ENCODE measurements around the gene GPATCH1. TPM values are rescaled to one million over a fixed set of nuclear protein-coding genes. Genes with fewer than 3 reads are reported as not detected.
A peak's percentile ranks its signal among the peaks of the same experiment; 100 is the strongest.

Gene GPATCH1
- total and polyA plus RNA-seq, 2 of the 13 experiments (the other 11 are each of a cell fraction or from before 2014, with no cell fraction given) = 6.8 to 6.9 TPM

DNA sequence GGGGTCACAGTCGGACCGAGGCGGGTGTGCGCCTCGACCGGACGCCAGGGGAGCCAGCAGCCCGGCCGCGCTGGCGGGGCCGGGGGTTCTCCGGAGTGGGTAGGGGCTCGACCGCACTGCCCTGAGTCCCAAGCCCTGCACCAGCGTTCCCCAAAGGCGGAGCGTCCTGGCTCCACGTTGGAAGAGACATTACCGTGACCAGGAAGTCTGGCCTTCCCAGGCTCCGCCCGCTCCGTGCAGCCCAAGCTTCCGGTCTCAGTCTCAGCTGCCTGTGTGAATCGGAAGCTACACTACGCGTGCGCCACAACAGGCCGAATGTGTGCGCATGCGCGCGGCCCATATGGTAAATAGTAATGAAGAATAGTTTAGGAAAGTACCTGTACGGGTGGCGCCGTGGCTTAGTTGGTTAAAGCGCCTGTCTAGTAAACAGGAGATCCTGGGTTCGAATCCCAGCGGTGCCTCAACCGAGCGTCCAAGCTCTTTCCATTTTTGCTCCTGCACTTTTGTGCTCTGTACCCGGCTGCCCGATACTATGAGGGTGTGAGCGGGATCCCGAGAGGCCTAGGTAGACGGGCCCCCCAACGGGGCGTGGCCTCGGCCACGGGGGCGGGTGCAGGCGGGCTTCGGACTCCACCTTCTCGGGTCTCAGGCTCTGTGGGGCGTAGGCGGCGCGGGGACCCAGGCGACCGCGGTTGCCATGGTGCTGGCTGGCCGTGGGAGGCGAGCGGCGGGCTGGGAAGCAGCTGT, 95.9 kb downstream of the GPATCH1 start (continued):
- TF ChIP-seq SIX4 (CRISPR knock-in tag; IDR thresholded peaks at IDR 0.05) = peak; percentile 47
- 0 out of 2 replicates have a peak, but pooled peaks have one; percentile 30 for TF ChIP-seq RELA (CRISPR knock-in tag; IDR thresholded peaks at IDR 0.05)

DNA sequence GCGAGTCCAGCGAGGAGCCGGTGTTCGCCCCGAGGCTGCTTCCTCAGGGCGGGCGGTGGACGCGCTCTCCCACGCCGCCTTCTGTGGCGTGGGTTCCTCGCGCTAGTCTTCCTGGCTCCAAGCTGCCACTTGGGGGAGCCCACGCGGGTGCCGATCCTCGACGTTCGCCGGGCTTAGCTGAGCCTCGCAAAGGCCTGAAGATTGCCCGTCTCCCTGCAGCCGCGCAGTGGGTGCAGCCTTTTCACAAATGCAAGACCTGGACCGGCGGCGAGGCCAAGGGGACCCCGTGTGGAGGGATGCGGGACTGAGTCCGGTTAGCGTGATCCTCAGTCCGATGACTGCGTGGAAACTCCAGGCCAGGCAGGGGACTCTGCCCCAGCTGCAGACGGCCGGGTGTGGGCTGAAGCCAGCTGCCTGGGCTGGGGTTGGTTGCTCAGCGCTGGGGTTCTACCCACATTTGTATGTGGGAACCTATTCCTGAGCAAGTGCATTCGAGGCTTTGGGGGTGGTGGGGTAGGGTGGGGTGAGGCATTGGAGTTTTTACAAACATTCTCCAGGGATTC, 96.5 kb downstream of the GPATCH1 start:
- ChIA-PET CTCF (ENCODE audit: low intra/inter-chr PET ratio, low total read pairs) (interaction anchor here (0.6 to 2.2 kb wide), 2 partner anchors 31 to 33 kb away, joined by 3 to 9 read pairs; no protein-coding TSS in a partner anchor), POLR2A (interaction anchor here (0.5 to 2.8 kb wide), 16 partner anchors 15 to 952 kb away, joined by 3 to 46 read pairs (median 8); partner anchors contain the start of genes CEBPA, KCTD15 and LRP3)
- intact Hi-C loops (cut with micrococcal nuclease; ENCODE audit: unreplicated experiment) = loop anchor here (2.0 kb wide), 1 partner anchor 33 kb away; no protein-coding TSS in a partner anchor
- Histone ChIP-seq H3K79me2 (ENCODE audit: insufficient read depth, low read length) (peaks cover 7% of the 10 kb centered on the region), H2AFZ (ENCODE audit: low read length) (no peak overlapping the region), H3K4me2 (ENCODE audit: low read depth, low read length) (peak overlapping the region; percentile 91), H3K9me3 (ENCODE audit: low read length) (no peaks in the 10 kb centered on the region), H3K27ac (ENCODE audit: extremely low read length, insufficient read depth, low read length) (peak overlapping the region; percentile 45), H3K9ac (ENCODE audit: insufficient read depth, low read depth, low read length) (peak overlapping the region; percentile 56; the same call in 1 of the 2 replicates), H3K27me3 (ENCODE audit: control insufficient read depth in 1 of 2, insufficient read depth in 2 of 2, low read length in 2 of 2) (peaks cover 0 to 12% of the 10 kb centered on the region in 2 experiments; a peak in 1 of 5 replicates), H3K36me3 (replicated peaks in 1 of 2; ENCODE audit: control insufficient read depth in 1 of 2, insufficient read depth in 2 of 2, low read length in 2 of 2) (no peaks in the 10 kb centered on the region), H3K4me3 (replicated peaks in 1 of 3; ENCODE audit: insufficient read depth in 1 of 3, low read depth in 2 of 3, low read length in 3 of 3) (peak overlapping the region; percentile 57 to 75 (median 59)), H4K20me1 (ENCODE audit: insufficient read depth, low read length) (no peaks in the 10 kb centered on the region), H3K4me1 (ENCODE audit: insufficient read depth, low read length) (peaks cover 52% of the 10 kb centered on the region)
- peak; percentile 33 for ATAC-seq
- in situ Hi-C loops (cut with HindIII; ENCODE audit: extremely low pct_ligation_motif_present, low pct_unique_long_range_greater_than_20kb) = loop anchor here (5.0 kb wide), 1 partner anchor 35 kb away; no protein-coding TSS in a partner anchor
- no TSS peak for BruUV-seq (replicated peaks)
- DNase-seq (ENCODE audit: low spot score) = peak; percentile 35
- 0% methylated on average over 6 of the region's 38 CpGs for WGBS (ENCODE audit: low lambda C conversion rate)
- FAIRE-seq = no peak
- TF ChIP-seq FOXA3 (CRISPR knock-in tag; IDR thresholded peaks at IDR 0.05) (no peak), RFX1 (IDR thresholded peaks at IDR 0.05) (no peak), SSRP1 (CRISPR knock-in tag; IDR thresholded peaks at IDR 0.05) (peak; percentile 87), ZMAT3 (CRISPR knock-in tag; conservative IDR thresholded peaks at IDR 0.05) (peak; percentile 90), PCBP1 (IDR thresholded peaks at IDR 0.05; ENCODE audit: borderline replicate concordance, low read depth, low read length) (0 out of 2 replicates have a peak, but pooled peaks have one; percentile 75), BRCA1 (CRISPR knock-in tag; IDR thresholded peaks at IDR 0.05) (0 out of 2 replicates have a peak, but pooled peaks have one; percentile 8), RNF2 (conservative IDR thresholded peaks at IDR 0.05; ENCODE audit: low read depth) (peak; percentile 59; the same call in 1 of the 2 replicates), SNAI1 (CRISPR knock-in tag; IDR thresholded peaks at IDR 0.05; ENCODE audit: borderline replicate concordance) (0 out of 2 replicates have a peak, but pooled peaks have one; percentile 12), SUZ12 (IDR thresholded peaks at IDR 0.05; ENCODE audit: low read depth, low read length) (no peak), BORCS8-MEF2B (CRISPR knock-in tag; IDR thresholded peaks at IDR 0.05) (0 out of 2 replicates have a peak, but pooled peaks have one; percentile 12), NFATC3 (CRISPR knock-in tag; IDR thresholded peaks at IDR 0.05) (no peak)
- TF ChIP-seq, protein P1, sequence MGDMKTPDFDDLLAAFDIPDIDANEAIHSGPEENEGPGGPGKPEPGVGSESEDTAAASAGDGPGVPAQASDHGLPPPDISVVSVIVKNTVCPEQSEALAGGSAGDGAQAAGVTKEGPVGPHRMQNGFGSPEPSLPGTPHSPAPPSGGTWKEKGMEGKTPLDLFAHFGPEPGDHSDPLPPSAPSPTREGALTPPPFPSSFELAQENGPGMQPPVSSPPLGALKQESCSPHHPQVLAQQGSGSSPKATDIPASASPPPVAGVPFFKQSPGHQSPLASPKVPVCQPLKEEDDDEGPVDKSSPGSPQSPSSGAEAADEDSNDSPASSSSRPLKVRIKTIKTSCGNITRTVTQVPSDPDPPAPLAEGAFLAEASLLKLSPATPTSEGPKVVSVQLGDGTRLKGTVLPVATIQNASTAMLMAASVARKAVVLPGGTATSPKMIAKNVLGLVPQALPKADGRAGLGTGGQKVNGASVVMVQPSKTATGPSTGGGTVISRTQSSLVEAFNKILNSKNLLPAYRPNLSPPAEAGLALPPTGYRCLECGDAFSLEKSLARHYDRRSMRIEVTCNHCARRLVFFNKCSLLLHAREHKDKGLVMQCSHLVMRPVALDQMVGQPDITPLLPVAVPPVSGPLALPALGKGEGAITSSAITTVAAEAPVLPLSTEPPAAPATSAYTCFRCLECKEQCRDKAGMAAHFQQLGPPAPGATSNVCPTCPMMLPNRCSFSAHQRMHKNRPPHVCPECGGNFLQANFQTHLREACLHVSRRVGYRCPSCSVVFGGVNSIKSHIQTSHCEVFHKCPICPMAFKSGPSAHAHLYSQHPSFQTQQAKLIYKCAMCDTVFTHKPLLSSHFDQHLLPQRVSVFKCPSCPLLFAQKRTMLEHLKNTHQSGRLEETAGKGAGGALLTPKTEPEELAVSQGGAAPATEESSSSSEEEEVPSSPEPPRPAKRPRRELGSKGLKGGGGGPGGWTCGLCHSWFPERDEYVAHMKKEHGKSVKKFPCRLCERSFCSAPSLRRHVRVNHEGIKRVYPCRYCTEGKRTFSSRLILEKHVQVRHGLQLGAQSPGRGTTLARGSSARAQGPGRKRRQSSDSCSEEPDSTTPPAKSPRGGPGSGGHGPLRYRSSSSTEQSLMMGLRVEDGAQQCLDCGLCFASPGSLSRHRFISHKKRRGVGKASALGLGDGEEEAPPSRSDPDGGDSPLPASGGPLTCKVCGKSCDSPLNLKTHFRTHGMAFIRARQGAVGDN (CRISPR knock-in tag; IDR thresholded peaks at IDR 0.05) = peak; percentile 76
- TF ChIP-seq, protein P2, sequence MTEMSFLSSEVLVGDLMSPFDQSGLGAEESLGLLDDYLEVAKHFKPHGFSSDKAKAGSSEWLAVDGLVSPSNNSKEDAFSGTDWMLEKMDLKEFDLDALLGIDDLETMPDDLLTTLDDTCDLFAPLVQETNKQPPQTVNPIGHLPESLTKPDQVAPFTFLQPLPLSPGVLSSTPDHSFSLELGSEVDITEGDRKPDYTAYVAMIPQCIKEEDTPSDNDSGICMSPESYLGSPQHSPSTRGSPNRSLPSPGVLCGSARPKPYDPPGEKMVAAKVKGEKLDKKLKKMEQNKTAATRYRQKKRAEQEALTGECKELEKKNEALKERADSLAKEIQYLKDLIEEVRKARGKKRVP (CRISPR knock-in tag; IDR thresholded peaks at IDR 0.05) = no peak
- TF ChIP-seq, protein P3, sequence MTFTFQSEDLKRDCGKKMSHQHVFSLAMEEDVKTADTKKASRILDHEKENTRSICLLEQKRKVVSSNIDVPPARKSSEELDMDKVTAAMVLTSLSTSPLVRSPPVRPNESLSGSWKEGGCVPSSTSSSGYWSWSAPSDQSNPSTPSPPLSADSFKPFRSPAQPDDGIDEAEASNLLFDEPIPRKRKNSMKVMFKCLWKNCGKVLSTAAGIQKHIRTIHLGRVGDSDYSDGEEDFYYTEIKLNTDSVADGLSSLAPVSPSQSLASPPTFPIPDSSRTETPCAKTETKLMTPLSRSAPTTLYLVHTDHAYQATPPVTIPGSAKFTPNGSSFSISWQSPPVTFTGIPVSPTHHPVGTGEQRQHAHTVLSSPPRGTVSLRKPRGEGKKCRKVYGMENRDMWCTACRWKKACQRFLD (CRISPR knock-in tag; IDR thresholded peaks at IDR 0.05; ENCODE audit: borderline replicate concordance) = peak; percentile 2; the same call in 1 of the 2 replicates
